Neural cell (in vitro differentiated cells): ENCODE data around the gene DNASE2. TPM values are rescaled to one million over a fixed set of nuclear protein-coding genes. Genes with fewer than 3 reads are reported as not detected.

Experiments used
- H2AFZ ChIP-seq: fragments of 200-600, 300-800 bp; sonication (generic), shearing (Covaris generic); 2 replicates; pipeline ENCODE4 v1.6.0; 2014; ENCODE audit warnings: low read depth, mild to moderate bottlenecking, antibody characterized with exemption, low read length, moderate library complexity
- H3F3A ChIP-seq: fragments of 200-600 bp; shearing (Covaris generic); 2 replicates; pipeline ENCODE4 v1.6.1; 2016; ENCODE audit warnings: mild to moderate bottlenecking, moderate library complexity, mixed read lengths, antibody characterized with exemption, low read length; ENCODE audit not compliant: insufficient read depth, poor library complexity, severe bottlenecking
- H3K27ac ChIP-seq: fragments of 200-600, 300-800 bp; sonication (generic), shearing (Covaris generic); 2 replicates; pipeline ENCODE4 v1.5.1; 2014; ENCODE audit warnings: mild to moderate bottlenecking, low read length, moderate library complexity
- H3K27me3 ChIP-seq: fragments of 300-800, 200-600 bp; sonication (generic), shearing (Covaris generic); 2 replicates; pipeline ENCODE4 v1.6.0; 2014; ENCODE audit warnings: mild to moderate bottlenecking, low read depth, low read length, moderate library complexity; ENCODE audit not compliant: insufficient read depth
- H3K36me3 ChIP-seq: fragments of 300-800, 200-600 bp; sonication (generic), shearing (Covaris generic); 2 replicates; pipeline ENCODE4 v1.5.1; 2014; ENCODE audit warnings: mild to moderate bottlenecking, antibody characterized with exemption, low read length, moderate library complexity; ENCODE audit not compliant: insufficient read depth
- H3K4me2 ChIP-seq: fragments of 300-800, 200-600 bp; sonication (generic), shearing (Covaris generic); 2 replicates; pipeline ENCODE4 v1.6.0; 2014; ENCODE audit warnings: mild to moderate bottlenecking, low read length
- H3K4me3 ChIP-seq: fragments of 300-800, 200-600 bp; sonication (generic), shearing (Covaris generic); 2 replicates; pipeline ENCODE4 v1.5.1; 2014; ENCODE audit warnings: mild to moderate bottlenecking, low read length, moderate library complexity
- H3K79me2 ChIP-seq: fragments of 200-600 bp; shearing (Covaris generic); replicated peaks from 2 replicates; pipeline ENCODE4 v1.6.0; 2014; ENCODE audit warnings: mild to moderate bottlenecking, low read length, moderate library complexity; ENCODE audit not compliant: insufficient read depth
- H3K9ac ChIP-seq: fragments of 300-800, 200-600 bp; sonication (generic), shearing (Covaris generic); 2 replicates; pipeline ENCODE4 v1.6.1; 2016; ENCODE audit warnings: mild to moderate bottlenecking, low read length, mixed read lengths
- H3K9me2 ChIP-seq: fragments of 200-600 bp; shearing (Covaris generic); 2 replicates; pipeline ENCODE4 v1.6.1; 2016; ENCODE audit warnings: mild to moderate bottlenecking, low read length, mixed read lengths; ENCODE audit not compliant: insufficient read depth
- H3K9me3 ChIP-seq: fragments of 200-600, 300-800 bp; sonication (generic), shearing (Covaris generic); 2 replicates; pipeline ENCODE4 v1.6.1; 2016; ENCODE audit warnings: mild to moderate bottlenecking, mixed run types, low read length, moderate library complexity, mixed read lengths
- H4K20me1 ChIP-seq: fragments of 200-600 bp; shearing (Covaris generic); 2 replicates; pipeline ENCODE4 v1.6.1; 2016; ENCODE audit warnings: mild to moderate bottlenecking, mixed run types; ENCODE audit not compliant: insufficient read depth
- CTCF ChIP-seq: fragments of 450-650 bp; IDR thresholded peaks from 2 replicates; pipeline ENCODE4 v1.5.1; 2014; ENCODE audit warnings: antibody characterized with exemption, mild to moderate bottlenecking, moderate library complexity; ENCODE audit not compliant: poor library complexity, severe bottlenecking
- EP300 ChIP-seq: fragments of 450-650 bp; conservative IDR thresholded peaks from 2 replicates; pipeline ENCODE4 v1.6.1; 2014; ENCODE audit warnings: antibody characterized with exemption, mild to moderate bottlenecking, moderate library complexity; ENCODE audit not compliant: poor library complexity, severe bottlenecking
- EZH2 ChIP-seq: fragments of 200-600, 300-800 bp; shearing (Covaris generic), sonication (generic); IDR thresholded peaks from 2 replicates; pipeline ENCODE4 v1.6.1; 2014; ENCODE audit warnings: antibody characterized with exemption, low read length, borderline replicate concordance, mild to moderate bottlenecking; ENCODE audit not compliant: insufficient read depth, poor library complexity, severe bottlenecking
- MXI1 ChIP-seq: fragments of 450-650 bp; conservative IDR thresholded peaks from 2 replicates; pipeline ENCODE4 v1.6.1; 2014; ENCODE audit warnings: antibody characterized with exemption, mild to moderate bottlenecking; ENCODE audit not compliant: poor library complexity, severe bottlenecking
- POLR2AphosphoS5 ChIP-seq: IDR thresholded peaks from 2 replicates; pipeline ENCODE4 v1.6.1; 2012
- RAD21 ChIP-seq: fragments of 450-650 bp; conservative IDR thresholded peaks from 2 replicates; pipeline ENCODE4 v1.6.1; 2014; ENCODE audit warnings: antibody characterized with exemption, mild to moderate bottlenecking, moderate library complexity
- REST ChIP-seq: IDR thresholded peaks from 2 replicates; pipeline ENCODE4 v1.6.1; 2012; ENCODE audit warnings: borderline replicate concordance
- SMC3 ChIP-seq: fragments of 450-650 bp; conservative IDR thresholded peaks from 2 replicates; pipeline ENCODE4 v1.6.1; 2014; ENCODE audit warnings: antibody characterized with exemption, mild to moderate bottlenecking, moderate library complexity; ENCODE audit not compliant: poor library complexity
- TAF1 ChIP-seq: IDR thresholded peaks from 2 replicates; pipeline ENCODE4 v1.6.1; 2012; ENCODE audit warnings: low read depth
- polyA plus RNA-seq: library from polyadenylated mRNA; depleted of rRNA; stranded (reverse); fragments of >200 nt; gene quantifications from 2 replicates; pipeline ENCODE4 v1.2.3, GENCODE V29; 2014

The DNASE2 gene
- polyA plus RNA-seq, 1 donor from 2014 or later = 0.59 TPM

- H3K27ac ChIP-seq = no peak overlapping the region
- no peaks in the 10 kb centered on the region for H3F3A ChIP-seq
- H3K36me3 ChIP-seq = peaks cover 10% of the 10 kb centered on the region
- H3K9me2 ChIP-seq = no peaks in the 10 kb centered on the region
- H3K27me3 ChIP-seq = no peaks in the 10 kb centered on the region
- no peak for TF ChIP-seq REST
- TF ChIP-seq EP300 = no peak
- TF ChIP-seq SMC3 = no peak
- no peak for TF ChIP-seq EZH2
- no peak for TF ChIP-seq POLR2AphosphoS5
- no peak for TF ChIP-seq CTCF
- TF ChIP-seq MXI1 = no peak
- no peak for TF ChIP-seq TAF1
- no peak for TF ChIP-seq RAD21
- no peaks in the 10 kb centered on the region for H3K9me3 ChIP-seq
- H2AFZ ChIP-seq = no peak overlapping the region
- H3K79me2 ChIP-seq = no peaks in the 10 kb centered on the region
- no peaks in the 10 kb centered on the region for H4K20me1 ChIP-seq
- no peak overlapping the region for H3K4me2 ChIP-seq
- no peak overlapping the region for H3K4me3 ChIP-seq
- no peak overlapping the region for H3K9ac ChIP-seq
Measured at GRCh38 chr19:12867120-12868099, 13.8 kb downstream of the DNASE2 start.

GRCh38 chr19:12866416-12867119 is 14.7 kb downstream of the DNASE2 start:
- Histone ChIP-seq H3K4me3 (no peak overlapping the region), H3K9me3 (no peaks in the 10 kb centered on the region), H4K20me1 (no peaks in the 10 kb centered on the region), H3K27ac (no peak overlapping the region), H3K9me2 (no peaks in the 10 kb centered on the region), H3K36me3 (peaks cover 4% of the 10 kb centered on the region), H3K9ac (no peak overlapping the region), H3F3A (no peaks in the 10 kb centered on the region), H3K4me2 (no peak overlapping the region), H3K27me3 (no peaks in the 10 kb centered on the region), H2AFZ (no peak overlapping the region), H3K79me2 (no peaks in the 10 kb centered on the region)
- TF ChIP-seq EP300 = no peak
- no peak for TF ChIP-seq CTCF
- TF ChIP-seq REST = no peak
- peak; percentile 9 for TF ChIP-seq POLR2AphosphoS5
- TF ChIP-seq EZH2 = no peak
- no peak for TF ChIP-seq MXI1
- TF ChIP-seq RAD21 = no peak
- no peak for TF ChIP-seq TAF1
